HepG2 (cell line): ENCODE results near the gene PPME1. TPM values are rescaled to one million over a fixed set of nuclear protein-coding genes. Genes with fewer than 3 reads are reported as not detected.

Experiments used
- ATAC-seq: fragments of 200-7000 bp; cut with Tn5 transposase; 3 replicates; pipeline ENCODE4 v1.9.1; 2020; ENCODE audit warnings: mild to moderate bottlenecking, moderate library complexity
- BruUV-seq: library from RNA; stranded (reverse); fragments of 400-500 nt; replicated peaks from 2 replicates; lab custom pipeline; 2021; lab: Mats Ljungman, UMichigan
- CTCF ChIA-PET: fragments of 300-600 bp; formaldehyde crosslinking; extraction: SDS; loops from one replicate; lab custom pipeline; 2021; ENCODE audit warnings: low total read pairs, inconsistent platforms, low intra/inter-chr PET ratio; lab: Yijun Ruan, JAX
- POLR2A ChIA-PET: fragments of 350-600 bp; sonication (Branson Sonifier 250); formaldehyde crosslinking; loops from one replicate; lab custom pipeline; 2020; ENCODE audit warnings: antibody characterized with exemption, inconsistent platforms; lab: Yijun Ruan, JAX
- DNase-seq: peaks from one replicate; pipeline ENCODE4 v3.0.0-alpha.2; 2015; ENCODE audit warnings: low spot score
- FAIRE-seq: peaks from 3 replicates; lab custom pipeline; 2011; peaks lifted over from hg19 to GRCh38; lab: Jason Lieb, UNC
- H2AFZ ChIP-seq: one replicate; pipeline ENCODE4 v1.6.1; 2011; ENCODE audit warnings: low read length, inconsistent platforms
- H3K27ac ChIP-seq: fragments of 300-600 bp; 3 replicates; pipeline ENCODE4 v1.8.0; 2011; ENCODE audit warnings: mixed run types, mild to moderate bottlenecking, mixed read lengths, low read length, inconsistent platforms; ENCODE audit not compliant: insufficient read depth; ENCODE audit errors: extremely low read length
- H3K27me3 ChIP-seq, 2 experiments: fragments of 200-600 bp in 1 of 2; 2 replicates in 1 of 2; 3 replicates in 1 of 2; pipeline versions ENCODE4 v1.6.0 to v1.8.0; 2011; ENCODE audit warnings: low read length in 2 of 2, mild to moderate bottlenecking in 2 of 2, moderate library complexity in 2 of 2, inconsistent platforms in 1 of 2; ENCODE audit not compliant: insufficient read depth in 2 of 2, control insufficient read depth in 1 of 2
- H3K36me3 ChIP-seq, 2 experiments: fragments of 200-600 bp in 1 of 2; replicated peaks in 1 of 2; 2 replicates in 1 of 2; 3 replicates in 1 of 2; pipeline versions ENCODE4 v1.5.1 to v1.8.0; 2011; ENCODE audit warnings: low read length in 2 of 2, inconsistent platforms in 1 of 2; ENCODE audit not compliant: insufficient read depth in 2 of 2, control insufficient read depth in 1 of 2
- H3K4me1 ChIP-seq: 2 replicates; pipeline ENCODE4 v1.5.1; 2012; ENCODE audit warnings: low read length, inconsistent platforms; ENCODE audit not compliant: insufficient read depth
- H3K4me2 ChIP-seq: 2 replicates; pipeline ENCODE4 v1.6.0; 2011; ENCODE audit warnings: low read depth, low read length, inconsistent platforms
- H3K4me3 ChIP-seq, 3 experiments: fragments of 200-600 bp in 1 of 3; sonication (generic), shearing (Covaris generic) in 1 of 3; replicated peaks in 1 of 3; 2 replicates each; pipeline ENCODE4 v1.5.1; 2011 to 2016; ENCODE audit warnings: low read length in 3 of 3, inconsistent platforms in 2 of 3, low read depth in 2 of 3, mild to moderate bottlenecking in 2 of 3, control low read depth in 1 of 3, mixed read lengths in 1 of 3; ENCODE audit not compliant: insufficient read depth in 1 of 3
- H3K79me2 ChIP-seq: one replicate; pipeline ENCODE4 v1.6.1; 2011; ENCODE audit warnings: low read length, inconsistent platforms; ENCODE audit not compliant: insufficient read depth
- H3K9ac ChIP-seq: 2 replicates; pipeline ENCODE4 v1.6.0; 2011; ENCODE audit warnings: mild to moderate bottlenecking, low read depth, low read length, inconsistent platforms; ENCODE audit not compliant: insufficient read depth
- H3K9me3 ChIP-seq: 2 replicates; pipeline ENCODE4 v1.5.1; 2012; ENCODE audit warnings: mild to moderate bottlenecking, low read length
- H4K20me1 ChIP-seq: 2 replicates; pipeline ENCODE4 v1.6.0; 2011; ENCODE audit warnings: inconsistent platforms, mild to moderate bottlenecking, low read length, moderate library complexity; ENCODE audit not compliant: insufficient read depth
- AFF4 ChIP-seq: sonication (generic); formaldehyde crosslinking; IDR thresholded peaks from 2 replicates; pipeline ENCODE4 v1.4.0; 2020; ENCODE audit warnings: missing genetic modification reagents
- ASH2L ChIP-seq: fragments of 300-600, 200-600 bp; sonication (generic); IDR thresholded peaks from 2 replicates; pipeline ENCODE4 v1.7.0; 2017; ENCODE audit warnings: low read depth, mild to moderate bottlenecking, moderate library complexity, mixed read lengths, low read length; ENCODE audit not compliant: insufficient read length
- CERS6 ChIP-seq: sonication (generic); formaldehyde crosslinking; IDR thresholded peaks from 2 replicates; pipeline ENCODE4 v1.5.0; 2020; ENCODE audit warnings: missing genetic modification reagents
- KMT2A ChIP-seq: sonication (generic); formaldehyde crosslinking; IDR thresholded peaks from 2 replicates; pipeline ENCODE4 v1.4.0; 2020; ENCODE audit warnings: missing genetic modification reagents
- LCORL ChIP-seq, 2 experiments: fragments of 450-650 bp in 1 of 2; sonication (generic) in 1 of 2; formaldehyde crosslinking in 1 of 2; IDR thresholded peaks; 2 replicates each; pipeline versions ENCODE4 v1.5.0 to v1.6.1; 2017 to 2020; ENCODE audit warnings: antibody characterized with exemption in 1 of 2, missing genetic modification reagents in 1 of 2
- MXD4 ChIP-seq: IDR thresholded peaks from 2 replicates; pipeline ENCODE4 v1.6.1; 2016; ENCODE audit warnings: mild to moderate bottlenecking, missing biosample characterization, missing genetic modification reagents
- POLR2G ChIP-seq: fragments of 200-400 bp; formaldehyde crosslinking; IDR thresholded peaks from 2 replicates; pipeline ENCODE4 v1.6.1; 2018; ENCODE audit warnings: mild to moderate bottlenecking, low read depth, low read length, moderate library complexity
- REST ChIP-seq, 2 experiments: IDR thresholded peaks; 2 replicates each; pipeline ENCODE4 v1.6.1; 2011 to 2012; ENCODE audit warnings: low read length in 2 of 2, borderline replicate concordance in 1 of 2, low read depth in 1 of 2, mild to moderate bottlenecking in 1 of 2, moderate library complexity in 1 of 2
- SNAPC2 ChIP-seq: sonication (generic); formaldehyde crosslinking; IDR thresholded peaks from 2 replicates; pipeline ENCODE4 v1.8.1; 2022; ENCODE audit warnings: mild to moderate bottlenecking, missing genetic modification reagents
- SNAPC5 ChIP-seq: sonication (generic); formaldehyde crosslinking; IDR thresholded peaks from 2 replicates; pipeline ENCODE4 v1.8.1; 2023; ENCODE audit warnings: mild to moderate bottlenecking, missing genetic modification reagents, borderline replicate concordance
- ZBTB1 ChIP-seq: sonication (generic); formaldehyde crosslinking; IDR thresholded peaks from 2 replicates; pipeline ENCODE4 v1.4.0; 2020; ENCODE audit warnings: missing genetic modification reagents, borderline replicate concordance
- ZNF644 ChIP-seq: IDR thresholded peaks from 2 replicates; pipeline ENCODE4 v1.6.1; 2016; ENCODE audit warnings: low read depth
- ZNF724P ChIP-seq: sonication (generic); formaldehyde crosslinking; IDR thresholded peaks from 2 replicates; pipeline ENCODE4 v1.8.0; 2022; ENCODE audit warnings: missing genetic modification reagents, borderline replicate concordance
- ZNF776 ChIP-seq: sonication (generic); formaldehyde crosslinking; IDR thresholded peaks from 2 replicates; pipeline ENCODE4 v1.4.0; 2020; ENCODE audit warnings: mild to moderate bottlenecking, missing genetic modification reagents
- ZUFSP ChIP-seq: sonication (generic); formaldehyde crosslinking; IDR thresholded peaks from 2 replicates; pipeline ENCODE4 v1.9.0; 2021; ENCODE audit warnings: missing genetic modification reagents, mild to moderate bottlenecking, borderline replicate concordance
- in situ Hi-C: cut with HindIII; loops from 2 replicates; pipeline ENCODE4 v1.10.0; 2017; ENCODE audit warnings: low pct_unique_long_range_greater_than_20kb; ENCODE audit not compliant: extremely low pct_ligation_motif_present
- intact Hi-C: fragments of 100-400 bp; cut with micrococcal nuclease; formaldehyde crosslinking; loops from one replicate; pipeline ENCODE4 v1.10.0; 2022; ENCODE audit not compliant: unreplicated experiment
- polyA plus RNA-seq, 8 experiments: library from polyadenylated mRNA; depleted of rRNA in 3 of 8; stranded (reverse) in 7 of 8; unstranded in 1 of 8; fragments of >200 nt; fragmentation: Illumina TruSeq in 4 of 8; extraction: Trizol in 4 of 8; gene quantifications; 2 replicates each; pipeline versions ENCODE4 v1.2.1 to v1.2.3, GENCODE V29; 2011 to 2016; ENCODE audit warnings: low read depth in 4 of 8, missing spikeins in 1 of 8, mixed read lengths in 1 of 8; ENCODE audit not compliant: insufficient read depth in 1 of 8
- total RNA-seq, 5 experiments: library from RNA; depleted of rRNA; stranded (reverse); fragments of >200 nt; fragmentation: Illumina TruSeq; extraction: Trizol; gene quantifications; 2 replicates each; pipeline ENCODE4 v1.2.3, GENCODE V29; 2016; ENCODE audit warnings: low read depth in 1 of 5

Gene PPME1
- total and polyA plus RNA-seq, 2 of the 13 experiments (the other 11 are each of a cell fraction or from before 2014, with no cell fraction given), result 31.3 to 56.0 TPM

GRCh38 chr11:74280494-74280893 lies 109.4 kb downstream of the PPME1 start:
- H3K4me2 ChIP-seq, result no peak overlapping the region
- ATAC-seq (no peak), FAIRE-seq (no peak), DNase-seq (no peak)
- H3K4me3 ChIP-seq, result no peak overlapping the region
- no peaks in the 10 kb centered on the region for H3K36me3 ChIP-seq
- no peak overlapping the region for H2AFZ ChIP-seq
- BruUV-seq, result no TSS peak
- no peaks in the 10 kb centered on the region for H3K4me1 ChIP-seq
- in situ Hi-C loops (no loop called here), intact Hi-C loops (no loop called here)
- H3K27me3 ChIP-seq, result no peaks in the 10 kb centered on the region
- ChIA-PET CTCF (no interaction called here), POLR2A (no interaction called here)
- no peak overlapping the region for H3K9ac ChIP-seq
- H3K9me3 ChIP-seq, result no peaks in the 10 kb centered on the region
- no peaks in the 10 kb centered on the region for H4K20me1 ChIP-seq
- H3K27ac ChIP-seq, result no peak overlapping the region
- H3K79me2 ChIP-seq, result no peaks in the 10 kb centered on the region
- no peak for TF ChIP-seq ASH2L
- no peak for TF ChIP-seq AFF4
- no peak for TF ChIP-seq ZBTB1 (CRISPR knock-in tag)
- no peak for TF ChIP-seq ZNF776
- TF ChIP-seq KMT2A (CRISPR knock-in tag), result no peak
- no peak for TF ChIP-seq ZNF644
- no peak for TF ChIP-seq SNAPC5 (CRISPR knock-in tag)
- TF ChIP-seq LCORL (IDR thresholded peaks at IDR 0.05), result no peak
- no peak for TF ChIP-seq LCORL (CRISPR knock-in tag; IDR thresholded peaks at IDR 0.05)
- TF ChIP-seq ZNF724P (CRISPR knock-in tag), result no peak
- no peak for TF ChIP-seq MXD4 (CRISPR knock-in tag)
- TF ChIP-seq REST (IDR thresholded peaks at IDR 0.05; ENCODE audit: borderline replicate concordance in 1 of 2, low read depth in 1 of 2, low read length in 2 of 2), result no peak
- TF ChIP-seq ZUFSP, result no peak
- no peak for TF ChIP-seq POLR2G
- no peak for TF ChIP-seq SNAPC2 (CRISPR knock-in tag)
- TF ChIP-seq CERS6 (CRISPR knock-in tag), result no peak
